HG03039 (cell line): ENCODE measurements around the gene PTPRA.

Experiments used
- ATAC-seq: cut with Tn5 transposase; IDR thresholded peaks from one replicate; pipeline ENCODE4 v1.9.1; 2021; ENCODE audit warnings: mild to moderate bottlenecking, moderate library complexity; ENCODE audit not compliant: unreplicated experiment

The PTPRA gene

GRCh38 chr20:2851086-2851485, 22.2 kb upstream of the PTPRA start:
- ATAC-seq = no peak

- no peak for ATAC-seq
Observed at GRCh38 chr20:2858591-2858990, 14.7 kb upstream of the PTPRA start.

- no peak for ATAC-seq
Observed at GRCh38 chr20:2859330-2860121, 13.8 kb upstream of the PTPRA start.

GRCh38 chr20:2864626-2865025, 8.7 kb upstream of the PTPRA start:
- ATAC-seq = no peak

- ATAC-seq = no peak
Observed at GRCh38 chr20:2865101-2865500, 8.2 kb upstream of the PTPRA start.

- no peak for ATAC-seq
Observed at GRCh38 chr20:2865630-2866029, 7.7 kb upstream of the PTPRA start.

- ATAC-seq = no peak
Observed at GRCh38 chr20:2866236-2866635, 7.0 kb upstream of the PTPRA start.

GRCh38 chr20:2867081-2867864, 6.0 kb upstream of the PTPRA start:
- no peak for ATAC-seq

- no peak for ATAC-seq
Observed at GRCh38 chr20:2869381-2869780, 3.9 kb upstream of the PTPRA start.

GRCh38 chr20:2871111-2871465, 2.2 kb upstream of the PTPRA start:
- ATAC-seq = no peak

- no peak for ATAC-seq
Observed at GRCh38 chr20:2871661-2872458, 1.4 kb upstream of the PTPRA start.

GRCh38 chr20:2872459-2873009, 747 bp upstream of the PTPRA start:
- ATAC-seq = no peak

GRCh38 chr20:2873747-2874041, 413 bp downstream of the PTPRA start:
- peak; percentile 29 for ATAC-seq

- ATAC-seq = no peak
Observed at GRCh38 chr20:2874456-2874855, 1.2 kb downstream of the PTPRA start.

- ATAC-seq = no peak
Observed at GRCh38 chr20:2875690-2876203, 2.5 kb downstream of the PTPRA start.

- ATAC-seq = no peak
Observed at GRCh38 chr20:2878515-2878914, 5.2 kb downstream of the PTPRA start.

- ATAC-seq = no peak
Observed at GRCh38 chr20:2879146-2879545, 5.9 kb downstream of the PTPRA start.

- ATAC-seq = no peak
Observed at GRCh38 chr20:2880650-2881049, 7.4 kb downstream of the PTPRA start.

GRCh38 chr20:2883726-2884637, 10.7 kb downstream of the PTPRA start:
- no peak for ATAC-seq

- ATAC-seq = no peak
Observed at GRCh38 chr20:2887715-2888114, 14.4 kb downstream of the PTPRA start.
